NCI-H1092 treated with DMSO at 0.1 percent for 48 hours (cell line): ENCODE data around the gene CAMK1D.
"Not testable (repeated sequence)": the region's sequence is repeated elsewhere in the genome, so short reads cannot be mapped to it uniquely, and the experiment has no call there.

Source experiments
- DNase-seq: peaks from one replicate; lab custom pipeline; 2025; lab: John Stamatoyannopoulos, UW

CAMK1D gene

GRCh38 chr10:12348870-12349628 is at the start of gene CAMK1D:
CAMK1D (plus strand) TSS chr10:12349547.
- peak; percentile 60 for DNase-seq

DNA sequence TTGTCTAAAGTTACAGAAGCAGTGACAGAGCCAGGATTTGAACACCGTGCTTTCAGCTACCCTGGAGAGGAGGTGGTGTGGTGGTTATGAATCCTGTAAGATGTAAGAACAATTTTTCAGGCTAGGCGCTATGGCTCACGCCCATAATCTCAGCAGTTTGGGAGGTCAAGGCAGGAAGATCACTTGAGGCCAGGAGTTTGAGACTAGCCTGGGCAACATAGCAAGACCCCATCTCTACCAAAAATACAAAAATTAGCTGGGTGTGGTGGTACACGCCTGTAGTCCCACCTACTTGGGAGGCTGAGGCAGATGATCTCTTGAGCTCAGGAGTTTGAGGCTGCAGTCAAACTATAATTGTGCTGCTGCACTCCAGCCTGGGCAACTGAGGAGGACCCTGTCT is 48.3 kb upstream of the CAMK1D start:
- not testable (repeated sequence) for DNase-seq

- no peak for DNase-seq
These were observed 41.3 kb upstream of the CAMK1D start for GRCh38 chr10:12308057-12308456.

GRCh38 chr10:12308736-12309375 is 40.5 kb upstream of the CAMK1D start:
- DNase-seq, result no peak

DNA sequence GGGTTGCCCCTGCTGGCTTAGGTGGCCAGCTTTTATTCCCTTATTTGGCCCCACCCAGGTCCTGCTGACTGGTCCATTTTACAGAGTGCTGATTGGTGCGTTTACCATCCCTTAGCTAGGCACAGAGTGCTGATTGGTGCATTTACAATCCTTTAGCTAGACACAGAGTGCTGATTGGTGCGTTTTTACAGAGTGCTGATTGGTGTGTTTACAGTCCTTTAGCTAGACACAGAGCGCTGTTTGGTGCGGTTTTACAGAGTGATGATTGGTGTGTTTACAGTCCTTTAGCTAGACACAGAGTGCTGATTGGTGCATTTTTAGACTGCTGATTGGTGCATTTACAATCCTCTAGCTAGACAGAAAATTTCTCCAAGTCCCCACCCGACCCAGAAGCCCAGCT is 39.6 kb upstream of the CAMK1D start:
- DNase-seq, result not testable (repeated sequence)

DNA sequence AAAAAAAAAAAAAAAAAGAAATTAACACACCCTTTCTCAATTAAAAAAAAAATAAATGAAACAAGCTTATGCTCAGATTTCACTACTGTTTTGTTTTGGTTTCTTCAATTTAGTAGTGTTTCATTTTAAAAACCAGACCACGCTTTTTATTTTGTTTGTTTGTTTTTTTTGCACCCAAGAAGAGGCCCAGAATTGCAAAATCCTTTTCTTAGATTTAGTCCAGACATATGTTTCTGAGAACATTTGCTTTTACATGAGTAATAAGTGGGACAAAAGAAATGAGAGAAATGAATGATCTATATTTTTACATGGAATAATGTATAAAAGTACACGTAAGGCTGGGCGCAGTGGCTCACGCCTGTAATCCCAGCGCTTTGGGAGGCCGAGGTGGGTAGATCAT is 34.5 kb upstream of the CAMK1D start:
- no peak for DNase-seq

- DNase-seq, result no peak
These were observed 30.3 kb upstream of the CAMK1D start for GRCh38 chr10:12319076-12319475.

- no peak for DNase-seq
These were observed 28.5 kb upstream of the CAMK1D start for GRCh38 chr10:12320892-12321291.

DNA sequence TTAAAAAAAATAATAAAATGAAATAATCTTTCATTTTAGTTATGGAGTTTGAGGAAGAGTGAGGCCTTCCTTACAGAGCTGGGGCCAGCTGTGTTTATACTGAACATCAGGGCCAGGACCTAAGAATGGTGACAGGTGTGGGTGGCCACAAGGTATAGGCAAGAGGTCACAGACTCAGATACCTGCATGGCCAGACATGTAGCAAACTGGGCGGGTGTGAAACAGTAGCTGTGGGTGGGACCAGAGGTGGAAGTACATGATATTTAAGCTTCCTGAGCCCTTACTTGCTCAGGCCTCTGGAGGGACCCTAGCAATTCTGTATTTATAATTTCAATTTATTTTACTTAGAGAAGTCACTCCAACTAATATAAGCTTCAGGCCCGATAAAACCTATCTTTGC is 27.7 kb upstream of the CAMK1D start:
- DNase-seq, result no peak

GRCh38 chr10:12322583-12323131 is 26.7 kb upstream of the CAMK1D start:
- DNase-seq, result no peak

DNA sequence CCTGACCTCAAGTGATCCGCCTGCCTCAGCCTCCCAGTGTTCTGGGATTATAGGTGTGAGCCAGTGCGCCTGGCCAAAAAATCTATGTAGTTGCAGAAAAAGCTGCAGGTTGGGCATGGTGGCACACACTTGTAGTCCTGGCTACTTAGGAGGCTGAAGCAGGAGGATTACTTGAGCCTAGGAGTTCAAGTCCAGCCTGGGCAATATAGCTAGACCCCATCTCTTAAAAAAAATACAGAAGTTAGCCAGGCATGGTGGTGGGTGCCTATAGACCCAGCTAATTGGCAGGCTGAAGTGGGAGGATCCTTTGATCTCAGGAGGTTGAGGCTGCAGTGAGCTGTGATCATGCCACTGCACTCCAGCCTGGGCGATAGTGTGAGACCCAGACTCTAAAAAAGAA is 24.8 kb upstream of the CAMK1D start:
- no peak for DNase-seq

- DNase-seq, result no peak
These were observed 22.3 kb upstream of the CAMK1D start for GRCh38 chr10:12327074-12327473.

- no peak for DNase-seq
These were observed 21.9 kb upstream of the CAMK1D start for GRCh38 chr10:12327476-12327875.

DNA sequence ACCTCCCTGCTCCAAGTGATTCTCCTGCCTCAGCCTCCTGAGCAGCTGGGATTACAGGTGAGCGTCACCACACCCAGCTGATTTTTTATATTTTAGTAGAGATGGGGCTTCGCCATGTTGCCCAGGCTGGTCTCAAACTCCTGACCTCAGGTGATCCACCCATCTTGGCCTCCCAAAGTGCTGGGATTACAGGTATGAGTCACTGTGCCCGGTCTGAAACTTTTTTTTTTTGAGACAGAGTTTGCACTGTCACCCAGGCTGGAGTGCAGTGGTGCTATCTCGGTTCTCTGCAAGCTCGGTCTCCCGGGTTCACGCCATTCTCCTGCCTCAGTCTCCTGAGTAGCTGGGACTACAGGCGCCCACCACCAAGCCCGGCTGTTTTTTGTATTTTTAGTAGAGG is 21.0 kb upstream of the CAMK1D start:
- DNase-seq, result not testable (repeated sequence)

GRCh38 chr10:12332572-12333379 is 16.6 kb upstream of the CAMK1D start:
- DNase-seq, result no peak

DNA sequence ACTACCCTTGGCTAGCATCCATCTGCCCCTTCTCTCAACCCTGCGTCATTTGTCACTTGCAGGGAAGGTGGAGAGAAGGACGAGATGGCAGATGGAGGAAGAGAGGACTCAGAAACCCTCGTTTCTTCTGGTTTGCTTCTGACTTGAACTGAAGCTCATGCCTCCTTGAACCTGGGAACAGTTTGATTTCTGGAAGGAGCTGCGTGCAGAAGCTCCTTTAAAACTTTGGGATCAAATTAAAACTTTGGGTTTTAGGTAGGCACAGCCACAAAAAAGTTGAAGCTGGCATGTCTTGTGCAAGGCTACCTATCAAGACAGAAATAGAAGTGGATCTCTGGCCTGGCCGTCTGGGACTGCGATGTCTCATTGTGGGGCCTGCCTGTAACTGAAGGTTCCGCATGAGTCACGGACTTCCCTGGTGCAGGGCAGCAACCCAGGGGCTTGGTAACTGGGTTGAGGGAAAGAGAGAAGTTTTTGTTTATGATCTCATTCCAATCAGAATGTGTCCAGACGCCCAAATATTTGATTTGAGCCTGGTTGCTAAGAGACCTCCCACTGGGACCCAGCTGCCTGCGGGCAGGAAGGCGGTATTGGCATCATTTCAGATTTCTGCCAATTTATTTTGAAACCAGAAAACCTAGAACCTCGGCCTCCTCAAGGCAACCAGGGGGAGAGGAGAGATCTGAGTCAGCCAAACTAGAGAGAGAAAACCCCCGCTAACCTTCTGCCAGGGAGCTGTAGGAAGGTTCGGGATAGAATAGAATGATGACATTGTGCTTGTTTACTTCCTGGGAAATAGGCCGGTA is 15.8 kb upstream of the CAMK1D start:
- DNase-seq, result peak; percentile 40

DNA sequence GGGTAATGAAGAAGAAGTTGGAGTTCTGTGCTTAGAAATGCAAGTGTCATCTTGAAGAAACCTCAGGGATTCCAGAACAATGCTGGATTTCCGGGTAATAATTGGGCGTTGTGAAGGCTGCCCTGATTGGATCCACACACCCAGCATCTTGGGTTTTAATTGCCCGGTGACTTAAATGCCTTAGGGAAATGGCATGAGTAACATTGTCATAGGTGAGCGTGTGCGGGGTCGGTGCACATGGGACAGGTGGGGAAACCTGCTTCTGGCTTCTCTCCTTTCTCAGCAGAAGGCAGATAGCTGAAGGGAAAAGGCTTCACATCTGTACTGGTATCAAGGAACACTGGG is 15.2 kb upstream of the CAMK1D start:
- DNase-seq, result no peak

DNA sequence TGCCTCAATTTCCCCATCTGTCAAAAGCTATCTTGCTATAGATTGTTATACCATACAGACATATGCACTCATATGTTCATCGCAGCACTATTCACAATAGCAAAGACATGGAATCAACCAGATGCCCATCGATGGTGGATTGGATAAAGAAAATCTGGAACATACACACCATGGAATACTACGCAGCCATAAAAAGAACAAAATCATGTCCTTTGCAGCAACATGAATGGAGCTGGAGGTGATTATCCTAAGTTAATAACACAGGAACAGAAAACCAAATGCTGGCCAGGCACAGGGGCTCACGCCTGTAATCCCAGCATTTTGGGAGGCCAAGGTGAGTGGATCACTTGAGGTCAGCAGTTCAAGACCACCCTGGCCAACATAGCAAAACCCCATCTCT is 14.2 kb upstream of the CAMK1D start:
- not testable (repeated sequence) for DNase-seq

DNA sequence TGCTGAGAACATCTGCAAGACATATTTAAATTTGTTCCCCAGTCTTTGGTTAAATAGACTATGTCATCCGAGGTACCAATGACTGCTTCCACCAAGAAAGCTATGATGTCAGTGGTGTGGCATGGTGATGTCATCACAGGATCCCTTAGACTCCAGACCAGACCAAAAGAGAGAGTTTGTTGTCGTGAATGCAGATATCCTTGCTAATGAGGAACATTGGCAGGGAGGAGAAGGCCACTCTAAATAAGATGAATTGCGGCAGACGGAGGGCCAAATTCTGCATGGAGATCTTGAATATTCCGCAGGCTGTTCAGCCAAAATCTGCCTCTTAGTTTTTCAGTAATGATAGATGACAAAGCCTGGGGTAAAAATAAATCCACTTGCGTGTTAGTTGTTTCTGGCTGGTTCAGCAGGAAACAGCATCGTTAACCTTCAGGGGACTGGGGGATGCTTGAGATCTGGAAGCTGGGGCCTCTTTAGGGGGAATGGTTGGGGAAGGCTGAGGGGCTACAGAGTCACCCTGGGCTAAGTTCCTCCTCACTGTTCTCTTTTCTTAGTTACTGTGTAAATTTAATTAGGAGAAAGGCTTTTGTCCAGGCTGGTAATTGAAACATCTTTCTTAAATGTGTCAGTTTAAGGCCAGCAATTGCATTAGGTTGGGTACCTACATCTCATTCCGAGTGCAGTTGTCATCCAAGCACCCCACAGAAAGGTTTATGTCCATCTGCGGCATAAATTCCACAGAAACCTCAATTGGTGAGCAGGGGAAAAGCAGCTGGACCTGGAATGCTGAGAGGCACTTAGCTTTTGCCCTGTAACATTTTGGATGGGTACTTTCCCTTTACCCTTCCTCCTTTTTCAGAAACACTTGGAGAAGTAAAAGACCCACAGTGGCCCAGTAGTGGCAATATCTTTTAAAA is 11.6 kb upstream of the CAMK1D start:
- DNase-seq, result no peak

DNA sequence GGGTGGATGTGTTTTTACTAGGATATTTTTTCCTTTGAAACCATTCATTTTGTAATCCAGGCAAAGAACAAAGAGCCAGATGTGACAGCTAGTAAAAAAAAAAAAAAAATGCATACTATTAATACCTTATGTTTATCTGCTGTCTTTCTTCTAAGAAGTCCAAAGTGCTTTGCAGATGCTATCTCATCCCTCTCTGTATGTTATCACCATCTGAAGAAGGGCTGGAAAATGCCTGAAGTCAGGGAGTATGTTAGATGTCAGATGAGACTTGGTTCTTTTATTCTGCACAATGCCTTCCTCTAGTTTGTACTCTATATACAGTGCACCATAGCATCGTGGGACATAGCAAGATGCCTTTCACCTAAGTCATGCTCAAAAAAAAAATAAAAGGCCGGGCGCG is 10.4 kb upstream of the CAMK1D start:
- no peak for DNase-seq

DNA sequence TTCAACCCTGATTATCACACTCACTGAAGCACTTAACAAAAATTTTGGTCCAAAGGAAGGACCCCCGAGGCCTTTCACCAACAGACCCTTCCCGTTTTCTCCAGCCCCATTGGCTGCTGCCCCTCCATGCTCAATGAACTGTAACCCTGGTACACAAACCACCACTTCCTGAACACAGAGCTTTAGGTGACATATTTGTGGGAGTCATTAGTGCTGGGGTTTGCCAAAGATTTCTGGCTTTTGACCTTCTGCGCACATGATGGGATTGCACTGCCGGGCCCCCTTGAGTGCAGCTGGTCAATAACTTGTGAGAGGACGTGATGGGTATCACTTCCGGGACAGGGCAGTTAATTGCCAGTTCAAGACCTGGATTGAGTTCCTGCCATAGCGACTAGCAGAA is 9.0 kb upstream of the CAMK1D start:
- no peak for DNase-seq
